Mucosa of descending colon (tissue), 3 donors: ENCODE results near the gene PRRC2C. TPM values are rescaled to one million over a fixed set of nuclear protein-coding genes. Genes with fewer than 3 reads are reported as not detected.

Experiments used
- ATAC-seq: fragments of 200-7000 bp; cut with Tn5 transposase; one replicate; pipeline ENCODE4 v1.9.1; 2020; ENCODE audit warnings: mild to moderate bottlenecking, moderate library complexity
- DNase-seq, 3 donors: peaks; one replicate each; pipeline ENCODE4 v3.0.0-alpha.2; 2020
- H3K36me3 ChIP-seq: fragments of 200-600 bp; one replicate; pipeline ENCODE4 v1.8.0; 2021; ENCODE audit warnings: low read depth, mild to moderate bottlenecking
- H3K4me1 ChIP-seq: fragments of 200-600 bp; one replicate; pipeline ENCODE4 v1.8.0; 2021; ENCODE audit warnings: low read depth, mild to moderate bottlenecking
- H3K4me3 ChIP-seq: fragments of 200-600 bp; one replicate; pipeline ENCODE4 v1.8.0; 2021; ENCODE audit warnings: mild to moderate bottlenecking
- H3K9me3 ChIP-seq: fragments of 200-600 bp; one replicate; pipeline ENCODE4 v1.8.0; 2021; ENCODE audit warnings: mild to moderate bottlenecking
- intact Hi-C, 2 donors: fragments of 100-400 bp; cut with DNase I in 1 of 2; cut with micrococcal nuclease in 1 of 2; formaldehyde crosslinking; loops; one replicate each; pipeline versions ENCODE4 v1.11.0 to v1.11.1; 2022; cut with DNase I, micrococcal nuclease
- total RNA-seq, 3 donors: library from RNA; stranded (reverse); fragmentation: NEBNext Ultra II Directional in 2 of 3; extraction: Animal tissue kit (Norgen Biotek cat#: 25700) in 2 of 3; gene quantifications; one replicate each; pipeline versions ENCODE4 v1.2.1 to v1.2.4, GENCODE V29; 2021 to 2023
- TF ChIP-seq, protein P1 (sequence below): fragments of 200-600 bp; IDR thresholded peaks from one replicate; pipeline ENCODE4 v1.8.0; 2022; ENCODE audit warnings: antibody characterized with exemption, mild to moderate bottlenecking
- donor health status: DM: no; HTN: no; CAD: no; lungs with moderate emphysema.
- donor health status: DM: no; HTN: no; CAD: no.
- donor health status: DM: no; HTN: yes; CAD: no.

The PRRC2C gene
- total RNA-seq, 3 donors from 2014 or later = 137 to 152 (median 138) TPM

DNA sequence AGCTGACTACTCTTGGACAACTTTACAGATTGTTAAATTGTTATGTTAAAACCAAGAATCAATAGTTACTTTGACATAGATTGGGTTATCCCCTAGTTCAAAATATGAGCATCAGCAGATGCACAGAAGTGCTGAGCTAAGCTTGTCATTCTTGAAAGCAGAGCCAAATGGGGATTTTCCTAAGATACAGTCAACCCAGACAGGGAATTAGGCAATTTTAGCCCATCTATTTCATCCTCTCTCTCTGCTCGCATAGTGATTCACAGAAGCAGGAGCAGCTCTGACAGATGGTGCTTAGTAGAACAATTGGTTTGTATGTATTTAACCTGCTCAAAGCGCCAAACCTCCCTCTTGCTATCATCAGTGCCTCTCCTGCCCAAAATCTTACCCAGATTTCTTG, 27.9 kb upstream of the PRRC2C start:
- no peak overlapping the region for H3K4me3 ChIP-seq
- ATAC-seq (no peak), DNase-seq (no peak)
- H3K9me3 ChIP-seq = no peaks in the 10 kb centered on the region
- H3K4me1 ChIP-seq = no peaks in the 10 kb centered on the region
- TF ChIP-seq, protein P1, sequence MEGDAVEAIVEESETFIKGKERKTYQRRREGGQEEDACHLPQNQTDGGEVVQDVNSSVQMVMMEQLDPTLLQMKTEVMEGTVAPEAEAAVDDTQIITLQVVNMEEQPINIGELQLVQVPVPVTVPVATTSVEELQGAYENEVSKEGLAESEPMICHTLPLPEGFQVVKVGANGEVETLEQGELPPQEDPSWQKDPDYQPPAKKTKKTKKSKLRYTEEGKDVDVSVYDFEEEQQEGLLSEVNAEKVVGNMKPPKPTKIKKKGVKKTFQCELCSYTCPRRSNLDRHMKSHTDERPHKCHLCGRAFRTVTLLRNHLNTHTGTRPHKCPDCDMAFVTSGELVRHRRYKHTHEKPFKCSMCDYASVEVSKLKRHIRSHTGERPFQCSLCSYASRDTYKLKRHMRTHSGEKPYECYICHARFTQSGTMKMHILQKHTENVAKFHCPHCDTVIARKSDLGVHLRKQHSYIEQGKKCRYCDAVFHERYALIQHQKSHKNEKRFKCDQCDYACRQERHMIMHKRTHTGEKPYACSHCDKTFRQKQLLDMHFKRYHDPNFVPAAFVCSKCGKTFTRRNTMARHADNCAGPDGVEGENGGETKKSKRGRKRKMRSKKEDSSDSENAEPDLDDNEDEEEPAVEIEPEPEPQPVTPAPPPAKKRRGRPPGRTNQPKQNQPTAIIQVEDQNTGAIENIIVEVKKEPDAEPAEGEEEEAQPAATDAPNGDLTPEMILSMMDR = no peak
- no peaks in the 10 kb centered on the region for H3K36me3 ChIP-seq
- intact Hi-C loops = no loop called here

DNA sequence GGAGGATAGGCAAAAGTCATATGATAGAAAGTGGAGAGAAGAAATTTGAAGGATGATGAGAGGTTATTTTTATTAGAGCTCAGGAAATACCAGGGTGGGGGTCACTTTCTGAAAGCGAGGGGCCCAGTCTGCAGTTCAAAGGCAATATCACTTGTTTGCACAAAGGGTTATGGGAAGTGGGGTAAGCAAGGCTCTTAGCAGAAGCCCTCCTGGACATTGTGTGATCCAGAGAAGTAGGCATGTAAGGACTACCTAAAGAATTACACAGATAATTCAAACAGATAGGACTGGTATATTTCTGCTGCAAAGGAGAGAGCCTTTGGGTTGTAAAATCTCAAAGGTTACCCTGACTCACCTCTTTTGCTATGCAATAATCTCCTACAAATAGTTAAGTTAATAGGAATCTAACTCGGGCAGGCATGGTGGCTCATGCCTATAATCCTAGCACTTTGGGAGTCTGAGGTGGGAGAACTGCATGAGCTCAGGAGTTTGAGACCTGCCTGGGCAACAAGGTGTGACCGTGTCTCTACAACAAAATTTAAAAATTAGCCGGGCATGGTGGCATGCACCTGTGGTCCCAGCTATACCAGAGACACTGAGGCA, 25.2 kb upstream of the PRRC2C start:
- intact Hi-C loops = no loop called here
- Histone ChIP-seq H3K36me3 (no peaks in the 10 kb centered on the region), H3K9me3 (no peaks in the 10 kb centered on the region), H3K4me1 (no peaks in the 10 kb centered on the region), H3K4me3 (no peak overlapping the region)
- DNase-seq = no peak
- ATAC-seq = no peak
- TF ChIP-seq, protein P1 = no peak

DNA sequence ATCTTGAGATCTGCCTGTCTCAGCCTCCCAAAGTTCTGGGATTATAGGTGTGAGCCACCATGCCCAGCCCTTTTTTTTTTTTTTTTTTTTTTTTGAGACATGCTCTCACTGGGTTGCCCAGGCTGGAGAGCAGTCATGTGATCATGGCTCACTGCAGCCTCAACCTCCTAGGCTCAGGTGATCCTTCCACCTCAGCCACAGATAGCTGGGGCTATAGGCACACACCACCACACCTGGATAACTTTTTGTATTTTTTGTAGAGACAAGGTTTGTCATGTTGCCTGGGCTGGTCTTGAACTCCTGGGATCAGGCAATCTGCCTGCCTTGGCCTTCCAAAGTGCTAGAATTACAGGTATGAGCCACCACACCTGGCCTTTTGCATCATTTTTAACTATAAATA, 17.7 kb upstream of the PRRC2C start:
- DNase-seq (no peak), ATAC-seq (no peak)
- no peaks in the 10 kb centered on the region for H3K36me3 ChIP-seq
- intact Hi-C loops = no loop called here
- H3K4me1 ChIP-seq = no peaks in the 10 kb centered on the region
- H3K4me3 ChIP-seq = no peak overlapping the region
- H3K9me3 ChIP-seq = no peaks in the 10 kb centered on the region
- TF ChIP-seq, protein P1 = no peak

DNA sequence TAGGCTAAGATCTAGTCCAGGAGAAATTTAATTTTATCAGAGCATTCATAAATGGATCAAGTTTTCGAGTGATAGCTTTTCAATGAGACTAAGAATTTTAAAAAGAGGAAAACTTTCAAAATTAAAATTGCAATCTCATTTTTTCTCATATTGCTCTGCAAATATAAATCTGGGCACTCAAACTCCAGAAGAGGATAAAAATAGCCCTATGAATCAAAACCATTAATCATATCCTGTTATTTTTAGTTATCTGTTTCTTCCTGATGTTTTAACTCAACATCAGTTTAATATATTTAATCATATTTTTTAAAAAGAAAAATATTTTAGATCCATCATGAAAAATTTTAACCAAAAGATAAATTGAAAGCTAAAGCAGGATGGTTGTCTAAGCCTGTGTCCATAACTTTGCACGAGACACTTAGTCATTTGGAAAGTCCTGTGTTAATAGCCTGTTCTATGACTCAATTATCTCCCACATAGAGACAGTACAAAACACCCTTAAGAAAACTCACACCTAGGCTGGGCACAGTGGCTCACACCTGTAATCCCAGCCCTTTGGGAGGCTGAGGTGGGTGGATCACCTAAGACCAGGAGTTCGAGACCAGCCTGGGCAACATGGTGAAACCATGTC, 17.1 kb upstream of the PRRC2C start:
- intact Hi-C loops = no loop called here
- DNase-seq (no peak), ATAC-seq (no peak)
- H3K9me3 ChIP-seq = no peaks in the 10 kb centered on the region
- H3K4me3 ChIP-seq = no peak overlapping the region
- H3K4me1 ChIP-seq = no peaks in the 10 kb centered on the region
- no peaks in the 10 kb centered on the region for H3K36me3 ChIP-seq
- TF ChIP-seq, protein P1 = no peak

DNA sequence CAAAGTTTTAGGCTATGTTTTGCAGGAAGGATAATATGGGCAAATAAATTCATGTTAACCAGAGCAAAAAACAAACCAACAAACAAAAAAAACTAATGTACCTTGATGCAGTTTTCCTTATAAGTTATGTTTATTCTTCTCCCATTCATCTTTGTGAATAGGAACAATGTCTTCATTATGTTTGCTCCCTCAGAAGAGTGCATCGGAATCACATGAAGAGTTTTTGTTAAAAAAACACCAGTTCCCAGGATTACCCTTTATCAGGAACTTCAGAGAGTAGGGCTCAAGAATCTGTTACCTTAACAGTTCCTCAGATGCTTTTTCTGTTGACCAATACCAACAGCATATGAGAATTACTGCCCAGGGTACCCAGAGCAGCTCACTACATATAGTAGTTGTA, 14.6 kb upstream of the PRRC2C start:
- Histone ChIP-seq H3K4me1 (no peaks in the 10 kb centered on the region), H3K9me3 (no peaks in the 10 kb centered on the region), H3K36me3 (no peaks in the 10 kb centered on the region), H3K4me3 (no peak overlapping the region)
- TF ChIP-seq, protein P1 = no peak
- no peak for DNase-seq
- no peak for ATAC-seq
- intact Hi-C loops = no loop called here
